HG03354 (cell line): Measurements from ENCODE around the gene OAT.

Source experiments
- ATAC-seq: cut with Tn5 transposase; IDR thresholded peaks from one replicate; pipeline ENCODE4 v1.9.1; 2021; ENCODE audit warnings: mild to moderate bottlenecking; ENCODE audit not compliant: unreplicated experiment, poor library complexity, severe bottlenecking

Gene OAT

DNA sequence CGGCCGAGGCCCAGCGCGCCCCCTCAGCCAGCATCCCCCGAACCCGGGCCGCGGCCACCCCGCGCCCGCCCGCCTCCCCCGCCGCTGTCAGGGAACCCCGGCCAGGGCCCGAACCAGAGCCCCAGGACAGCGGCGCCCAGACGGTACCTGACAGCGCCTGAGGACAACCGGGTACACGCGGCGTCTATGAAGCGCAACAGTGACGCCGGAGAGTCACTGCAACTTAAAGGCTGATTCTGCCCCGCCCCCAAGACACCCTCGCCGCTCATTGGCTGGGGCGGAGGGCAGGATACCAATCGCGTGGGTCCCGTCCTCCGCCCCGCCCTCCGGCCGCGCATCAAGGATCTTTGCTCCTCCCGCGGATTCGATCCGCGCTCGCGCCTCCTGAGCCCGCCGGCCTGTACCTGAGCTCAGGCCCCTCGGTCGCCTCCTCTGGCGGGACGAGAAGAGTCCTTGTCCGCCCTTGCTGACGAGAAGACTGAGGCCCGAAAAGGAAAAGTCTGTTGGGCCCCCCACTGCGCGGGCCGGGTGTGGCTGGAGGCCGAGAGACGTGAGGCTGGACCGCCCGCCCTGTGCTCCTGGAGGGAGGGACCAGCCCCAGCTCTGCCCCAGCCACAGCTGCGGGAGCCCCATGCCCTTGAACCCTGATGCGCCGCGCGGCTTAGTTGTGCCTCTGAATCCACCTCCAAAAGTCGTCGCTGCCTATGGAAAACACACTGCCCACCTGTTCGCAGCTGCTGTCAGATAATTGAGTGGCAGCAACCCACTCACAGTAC lies at the start of gene OAT:
Gene OAT (minus strand): TSS at position 198 of the 776 bp plus-strand sequence. CDS start 6,752 bp downstream, outside the sequence.
- peak; percentile 98 for ATAC-seq

DNA sequence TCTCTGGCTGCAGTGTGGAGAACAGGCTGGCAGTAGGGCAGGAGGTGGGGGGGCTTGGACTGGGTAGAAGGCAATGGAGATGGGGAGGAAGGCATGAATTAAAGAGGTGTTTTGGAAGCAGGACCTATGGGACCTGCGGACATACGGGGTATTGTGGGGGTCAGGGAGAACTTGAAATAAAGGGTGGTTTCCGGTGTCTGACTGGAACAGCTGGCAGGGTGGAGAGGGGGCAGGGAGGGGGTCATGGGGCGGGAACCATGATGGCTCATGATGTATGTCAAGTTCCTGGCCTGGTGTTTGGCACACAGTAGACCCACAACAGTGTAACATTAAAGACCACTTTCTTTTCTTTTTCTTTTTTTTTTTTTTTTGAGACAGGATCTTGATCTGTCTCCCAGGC lies 48.4 kb upstream of the OAT start:
- ATAC-seq, result no peak

DNA sequence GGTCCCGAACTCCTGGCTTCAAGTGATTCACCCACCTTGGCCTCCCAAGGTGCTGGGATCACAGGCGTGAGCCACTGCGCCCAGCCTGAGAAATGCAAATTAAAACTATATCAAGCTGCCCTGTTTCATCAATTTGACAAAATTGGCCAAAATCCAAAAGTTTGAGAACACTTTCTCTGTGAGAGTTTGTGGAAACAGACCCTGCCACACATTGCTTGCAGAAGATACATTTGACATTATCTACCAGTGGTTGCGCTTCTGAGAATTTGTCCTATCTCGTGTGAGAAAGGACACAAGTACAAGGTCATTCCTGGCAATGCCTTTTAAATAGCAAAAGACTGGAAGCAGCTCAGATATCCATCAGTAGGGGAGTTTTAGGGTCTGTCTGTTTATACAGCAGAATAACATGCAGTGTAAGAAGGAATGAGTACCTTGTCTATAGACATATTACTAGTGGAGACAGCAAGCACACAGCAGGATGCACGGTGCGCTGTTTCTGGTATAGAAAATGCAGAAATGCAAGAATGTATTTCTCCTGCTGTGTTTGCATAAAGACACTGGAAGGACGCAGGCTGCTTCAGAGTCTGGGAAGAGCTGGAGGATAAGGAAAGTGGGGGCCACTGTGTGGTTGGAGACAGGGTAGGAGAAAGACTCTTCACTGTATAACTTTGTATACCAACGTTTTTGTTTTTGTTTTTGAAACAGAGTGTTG lies 47.2 kb upstream of the OAT start:
- ATAC-seq, result no peak

DNA sequence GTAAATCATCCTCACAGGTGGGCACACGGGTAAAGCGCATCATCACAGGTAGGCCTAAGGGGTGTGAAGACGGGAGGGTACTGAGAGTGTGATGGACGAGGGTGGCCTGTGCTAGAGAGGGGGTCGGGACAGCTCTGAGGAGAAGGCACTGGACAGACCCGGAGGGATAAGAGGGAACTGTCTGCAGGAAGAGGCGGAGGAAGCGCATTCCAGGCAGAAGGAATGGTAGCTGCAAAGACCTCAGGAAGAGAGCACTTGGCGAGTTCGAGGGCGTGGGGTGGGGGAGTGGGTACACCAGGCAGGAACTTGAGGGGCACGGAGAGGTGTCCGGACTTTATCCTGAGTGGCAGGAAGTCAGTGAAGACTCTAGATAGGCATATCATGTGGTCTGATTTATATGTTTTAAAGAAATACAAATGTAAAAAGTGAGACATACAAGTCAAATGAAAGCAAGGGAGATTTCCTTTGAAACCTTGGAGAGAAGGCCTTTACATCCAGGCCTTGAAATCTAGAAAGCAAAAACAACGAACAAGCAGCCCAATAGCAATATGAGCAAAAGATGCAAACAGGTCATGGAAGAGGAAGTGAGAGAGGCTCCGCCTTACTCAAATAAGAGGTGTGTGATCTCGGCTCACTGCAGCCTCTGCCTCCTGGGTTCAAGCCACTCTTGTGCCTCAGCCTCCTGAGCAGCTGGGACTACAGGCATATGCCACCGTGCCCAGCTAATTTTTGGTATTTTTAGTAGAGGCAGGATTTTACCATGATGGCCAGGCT lies 46.5 kb upstream of the OAT start:
- peak; percentile 37 for ATAC-seq

DNA sequence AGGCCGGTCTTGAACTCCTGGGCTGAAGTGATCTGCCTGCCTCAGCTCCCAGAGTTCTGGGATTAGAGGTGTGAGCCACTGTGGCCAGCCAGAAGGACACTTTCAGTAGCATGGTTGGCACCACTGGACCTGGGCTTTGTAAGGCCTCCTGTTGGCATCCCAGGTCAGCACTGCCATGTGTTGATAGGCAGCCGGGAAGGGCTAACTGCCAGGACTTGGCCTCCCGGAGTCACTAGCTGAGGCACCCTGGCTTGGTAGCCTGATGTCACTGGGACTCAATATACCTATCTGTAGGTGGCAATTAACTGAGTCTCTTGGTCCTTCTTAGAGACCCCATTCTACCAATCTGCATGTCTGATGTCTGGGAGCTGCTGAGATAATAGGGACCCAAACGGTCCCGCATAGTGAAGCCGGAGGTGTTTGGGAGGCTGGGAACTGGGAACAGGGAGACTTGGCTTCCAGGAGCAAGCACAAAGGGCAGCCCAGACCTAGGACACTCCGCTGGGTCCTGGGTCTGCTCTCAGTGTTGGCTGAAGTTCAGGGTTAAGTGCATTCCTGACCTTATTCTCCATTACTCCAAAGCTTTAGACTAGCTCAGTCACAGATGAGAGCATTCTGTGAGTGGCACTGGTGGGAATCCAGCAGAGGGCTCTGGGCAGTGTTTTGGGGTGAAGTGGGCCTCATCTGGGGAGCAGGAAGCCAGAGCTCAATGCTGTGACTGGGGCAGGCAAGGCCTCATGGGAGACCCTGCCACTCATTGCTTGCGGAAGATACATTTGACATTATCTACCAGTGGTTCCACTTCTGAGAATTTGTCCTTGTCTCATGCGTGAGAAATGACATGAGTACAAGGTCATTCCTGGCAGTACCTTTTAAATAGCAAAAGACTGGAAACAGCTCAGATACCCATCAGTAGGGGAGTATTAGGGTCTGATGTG lies 45.6 kb upstream of the OAT start:
- ATAC-seq, result no peak

DNA sequence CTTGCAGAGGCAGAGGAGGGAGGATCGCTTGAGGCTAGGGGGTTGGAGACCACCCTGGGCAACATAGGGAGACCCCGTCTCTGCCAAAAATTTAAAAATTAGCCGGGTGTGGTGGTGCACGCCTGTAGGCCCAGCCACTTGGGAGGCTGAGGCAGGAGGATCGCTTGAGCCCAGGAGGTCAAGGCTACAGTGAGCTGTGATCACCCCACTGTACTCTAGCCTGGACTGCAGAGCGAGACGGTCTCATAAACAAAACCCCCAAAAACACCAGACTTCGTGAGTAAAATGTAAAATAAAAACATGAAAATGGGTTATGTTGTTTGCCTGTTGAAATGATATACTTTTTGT lies 43.6 kb upstream of the OAT start:
- ATAC-seq, result no peak

DNA sequence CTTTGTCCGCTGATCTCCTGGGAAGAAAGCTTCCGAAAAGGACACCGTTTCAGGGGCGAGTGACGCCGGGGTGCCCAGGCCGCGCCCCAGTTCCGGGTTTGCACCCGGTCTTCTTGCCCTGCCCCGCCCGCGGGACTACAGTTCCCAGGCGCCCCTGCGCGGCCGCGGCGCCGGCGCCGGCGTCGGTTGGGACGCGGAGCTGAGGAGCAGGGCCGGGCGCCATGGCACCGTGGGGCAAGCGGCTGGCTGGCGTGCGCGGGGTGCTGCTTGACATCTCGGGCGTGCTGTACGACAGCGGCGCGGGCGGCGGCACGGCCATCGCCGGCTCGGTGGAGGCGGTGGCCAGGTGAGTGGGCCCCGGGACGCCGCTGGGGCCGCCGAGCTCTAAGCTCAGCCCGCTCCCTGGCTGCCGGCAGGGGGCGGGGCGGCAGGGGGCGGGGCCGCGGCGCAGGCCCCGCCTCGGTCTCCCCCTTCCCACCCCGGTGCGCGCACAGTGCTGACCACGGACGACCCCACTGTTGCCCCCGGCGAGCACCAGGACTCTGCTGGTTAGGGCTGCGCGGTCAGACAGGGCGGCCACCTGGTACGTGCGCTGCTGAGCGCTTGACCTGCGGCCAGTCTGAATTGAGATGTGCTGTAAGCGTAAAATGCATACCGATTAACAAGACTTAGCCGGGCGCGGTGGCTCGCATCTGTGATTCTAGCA lies 43.1 kb upstream of the OAT start, which contains the start of gene LHPP:
Gene LHPP (plus strand): TSS at position 182 of the 706 bp plus-strand sequence. CDS start 40 bp downstream, at position 222.
- peak; percentile 97 for ATAC-seq

DNA sequence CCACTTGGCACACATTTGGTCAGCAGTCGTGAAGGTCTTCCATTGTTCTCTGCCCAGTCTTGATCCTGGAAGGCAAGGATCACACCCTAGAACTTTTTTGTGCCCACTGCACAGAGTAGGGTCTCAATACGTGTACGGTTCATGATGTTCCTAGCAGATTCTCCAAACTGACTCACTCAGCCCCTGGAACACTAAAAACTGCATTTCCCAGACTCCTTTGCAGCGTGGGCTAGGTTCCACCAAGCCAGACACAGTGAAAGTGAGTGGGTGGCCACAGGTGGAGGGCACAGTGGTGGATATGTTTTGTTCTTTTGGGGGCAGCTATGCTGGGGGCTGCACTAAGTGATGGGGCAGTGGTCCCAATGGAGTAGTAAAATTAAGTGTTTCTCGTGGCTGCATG lies 41.4 kb upstream of the OAT start:
- no peak for ATAC-seq

DNA sequence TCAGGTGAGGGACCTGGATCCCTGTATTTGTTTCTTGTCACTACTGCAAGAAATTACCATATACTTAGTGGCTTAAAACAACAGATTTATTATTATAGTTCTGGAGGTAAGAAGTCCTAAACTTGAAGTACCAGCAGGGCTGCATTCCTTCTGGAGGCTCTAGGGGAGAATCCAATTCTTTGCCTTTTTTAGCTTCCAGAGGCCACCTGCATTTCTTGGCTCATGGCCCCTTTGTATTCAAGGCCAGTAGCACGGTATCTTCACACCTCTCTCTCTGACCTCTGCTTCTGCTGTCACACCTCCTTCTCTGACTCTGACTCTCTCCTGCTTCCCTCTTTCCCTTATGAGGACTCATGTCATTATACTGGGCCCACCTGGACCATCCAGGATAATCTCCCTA lies 40.7 kb upstream of the OAT start:
- ATAC-seq, result no peak

DNA sequence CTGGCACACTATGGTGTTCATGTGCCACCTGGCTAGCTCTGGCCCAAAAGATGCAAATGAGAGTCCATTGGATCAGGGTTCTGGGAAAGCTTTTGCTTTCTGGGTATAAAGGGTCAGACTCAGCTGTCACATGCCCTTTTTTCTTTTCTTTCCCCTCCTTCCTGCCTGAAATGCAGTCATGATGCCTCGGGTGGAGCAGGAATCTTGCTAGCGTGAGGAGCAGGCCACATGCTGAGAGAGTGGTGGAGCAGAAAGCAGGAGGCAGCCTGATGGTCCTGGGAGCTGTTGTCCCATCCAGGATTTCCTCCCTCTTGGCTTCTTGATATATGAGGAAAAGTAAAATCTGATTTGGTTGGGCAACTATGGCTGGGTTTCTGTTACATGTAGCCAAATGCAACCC lies 40.2 kb upstream of the OAT start:
- no peak for ATAC-seq

DNA sequence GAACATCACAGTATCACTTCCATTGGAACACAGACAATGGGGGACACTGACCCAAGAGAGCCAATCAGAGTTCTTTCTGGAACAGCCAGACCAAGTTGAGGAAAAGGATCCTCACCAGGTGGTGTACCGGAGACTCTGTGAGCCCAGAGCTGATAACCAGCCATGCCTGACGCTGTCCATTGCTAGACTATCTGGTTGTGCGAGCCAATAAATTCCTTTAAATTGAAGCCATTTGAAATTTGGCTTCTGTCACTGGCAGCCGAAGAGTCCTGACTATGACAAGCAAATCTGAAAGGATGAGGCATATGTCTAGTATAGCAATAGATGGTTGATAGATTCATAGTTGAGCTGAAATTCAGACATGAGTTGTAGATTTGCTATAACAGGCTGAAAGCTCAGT lies 39.8 kb upstream of the OAT start:
- ATAC-seq, result no peak

DNA sequence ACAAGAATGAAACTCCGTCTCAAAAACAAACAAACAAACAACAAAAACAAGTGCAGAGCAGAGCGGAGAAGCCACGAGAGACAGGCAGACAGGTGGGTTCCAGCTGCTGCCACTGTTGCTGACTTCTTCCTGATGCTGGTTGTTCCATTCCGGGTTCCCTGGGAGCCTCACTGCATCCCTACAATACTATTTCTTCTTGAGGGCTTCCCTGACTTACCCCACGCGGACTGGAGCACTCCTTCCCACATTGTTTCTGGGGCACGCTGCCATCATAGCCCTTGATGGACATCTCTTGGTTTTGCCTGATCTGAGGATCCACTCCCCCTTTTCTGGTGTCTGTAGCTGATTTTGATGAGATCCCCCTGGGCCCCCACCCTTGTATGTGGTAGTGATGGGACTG lies 36.7 kb upstream of the OAT start:
- no peak for ATAC-seq

DNA sequence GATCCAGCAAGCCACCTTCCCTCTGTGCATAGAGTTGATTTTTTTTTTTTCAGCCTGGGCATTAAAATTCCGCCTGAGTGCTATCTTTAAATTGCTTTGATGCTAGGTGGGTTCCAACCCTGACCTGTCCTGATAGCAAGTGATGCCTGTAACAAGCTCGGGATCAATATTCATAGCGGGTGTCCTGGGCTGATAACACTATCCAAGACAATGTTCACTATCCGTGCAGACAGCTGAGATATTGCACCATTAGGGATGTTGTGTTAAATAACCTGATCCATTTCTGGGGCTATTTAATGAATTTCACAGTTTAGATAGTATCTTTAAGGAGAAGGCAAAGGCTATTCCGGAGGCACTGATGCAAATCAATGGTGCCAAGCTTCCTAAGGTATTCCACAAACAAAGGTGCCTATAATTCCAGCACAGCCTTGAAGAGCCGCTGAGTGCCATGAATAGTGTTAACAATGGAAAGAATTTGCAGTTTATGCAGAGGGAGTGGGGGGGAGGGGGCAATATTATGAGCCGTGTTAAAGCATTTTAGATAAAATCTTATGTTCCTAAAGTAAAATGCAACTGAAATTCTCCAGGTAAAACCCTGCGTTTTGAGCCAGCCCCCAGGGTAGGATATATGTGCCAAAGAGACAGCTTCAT lies 35.4 kb upstream of the OAT start:
- ATAC-seq, result no peak

DNA sequence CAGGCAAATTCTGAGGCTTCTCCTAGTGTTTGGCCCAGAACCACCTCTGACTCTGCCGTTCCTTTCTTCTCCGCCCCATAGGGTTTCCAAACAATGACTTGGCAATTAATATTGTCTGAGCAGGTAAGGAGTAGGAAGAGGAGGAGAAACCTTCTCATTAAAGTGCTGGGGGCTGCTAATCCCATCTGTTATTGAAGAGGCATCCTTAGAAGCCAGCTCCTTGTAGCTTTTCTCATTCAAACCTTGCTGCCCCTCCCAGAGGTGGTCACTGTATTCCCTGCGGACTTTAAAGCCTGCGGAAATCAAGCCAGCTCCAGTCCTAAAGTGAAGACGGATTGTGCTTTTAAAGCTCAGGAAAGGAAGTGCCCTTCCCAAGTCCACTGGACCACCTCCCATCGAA lies 32.6 kb upstream of the OAT start:
- no peak for ATAC-seq

DNA sequence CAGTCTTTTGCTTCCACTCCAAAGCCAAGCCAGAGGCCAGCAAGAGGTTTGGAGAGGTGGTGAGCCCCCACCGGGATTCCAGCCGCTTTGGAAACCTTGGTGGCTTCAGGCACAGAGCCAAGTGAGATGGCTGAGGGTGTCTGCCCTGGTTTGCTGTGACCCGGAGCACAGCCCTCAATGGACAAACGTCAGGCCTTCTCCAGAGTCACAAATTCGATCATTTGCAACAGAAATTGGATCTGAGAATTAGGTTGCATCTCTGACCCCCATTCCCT lies 32.0 kb upstream of the OAT start:
- no peak for ATAC-seq

DNA sequence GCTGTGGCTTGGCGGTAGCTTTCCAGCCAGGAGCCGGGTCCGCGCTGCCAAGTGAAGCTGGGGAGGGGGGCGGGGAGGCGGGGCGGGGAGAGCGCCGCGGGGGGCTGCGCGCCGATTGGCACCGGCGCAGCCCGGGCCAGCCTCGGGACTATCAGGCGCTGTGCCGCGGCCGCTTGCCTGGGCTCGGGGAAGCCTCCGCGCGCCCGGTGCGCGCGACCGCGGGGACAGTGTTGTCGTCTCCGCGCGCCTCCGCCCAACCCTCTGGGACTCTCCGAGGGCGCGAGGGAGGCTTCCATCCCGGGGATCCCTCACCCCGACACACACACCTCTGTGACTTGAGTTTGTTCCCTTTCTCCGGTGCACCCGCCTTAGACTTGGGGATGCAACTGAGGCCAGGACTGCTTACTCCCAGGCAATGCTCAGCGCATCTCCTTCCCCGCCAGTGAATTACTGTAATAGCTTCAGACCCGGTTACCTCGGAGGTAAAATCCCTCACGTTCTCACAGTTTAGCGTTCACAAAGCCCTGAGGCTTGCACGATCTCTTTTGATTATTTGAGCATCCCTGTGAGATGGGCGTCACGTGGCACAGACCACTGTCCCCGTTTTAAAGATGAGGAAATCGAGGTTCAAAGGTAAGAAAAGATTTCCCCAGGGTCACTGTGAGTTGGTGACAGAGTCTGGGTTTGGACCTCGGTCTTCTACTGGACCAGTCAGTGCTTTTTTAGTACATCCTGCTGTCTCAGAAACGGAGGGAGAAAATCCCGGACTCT lies 31.5 kb upstream of the OAT start, which contains the start of gene NKX1-2:
Gene NKX1-2 (minus strand): TSS at position 24 of the 771 bp plus-strand sequence. CDS start 92 bp downstream, outside the sequence.
- ATAC-seq, result no peak

DNA sequence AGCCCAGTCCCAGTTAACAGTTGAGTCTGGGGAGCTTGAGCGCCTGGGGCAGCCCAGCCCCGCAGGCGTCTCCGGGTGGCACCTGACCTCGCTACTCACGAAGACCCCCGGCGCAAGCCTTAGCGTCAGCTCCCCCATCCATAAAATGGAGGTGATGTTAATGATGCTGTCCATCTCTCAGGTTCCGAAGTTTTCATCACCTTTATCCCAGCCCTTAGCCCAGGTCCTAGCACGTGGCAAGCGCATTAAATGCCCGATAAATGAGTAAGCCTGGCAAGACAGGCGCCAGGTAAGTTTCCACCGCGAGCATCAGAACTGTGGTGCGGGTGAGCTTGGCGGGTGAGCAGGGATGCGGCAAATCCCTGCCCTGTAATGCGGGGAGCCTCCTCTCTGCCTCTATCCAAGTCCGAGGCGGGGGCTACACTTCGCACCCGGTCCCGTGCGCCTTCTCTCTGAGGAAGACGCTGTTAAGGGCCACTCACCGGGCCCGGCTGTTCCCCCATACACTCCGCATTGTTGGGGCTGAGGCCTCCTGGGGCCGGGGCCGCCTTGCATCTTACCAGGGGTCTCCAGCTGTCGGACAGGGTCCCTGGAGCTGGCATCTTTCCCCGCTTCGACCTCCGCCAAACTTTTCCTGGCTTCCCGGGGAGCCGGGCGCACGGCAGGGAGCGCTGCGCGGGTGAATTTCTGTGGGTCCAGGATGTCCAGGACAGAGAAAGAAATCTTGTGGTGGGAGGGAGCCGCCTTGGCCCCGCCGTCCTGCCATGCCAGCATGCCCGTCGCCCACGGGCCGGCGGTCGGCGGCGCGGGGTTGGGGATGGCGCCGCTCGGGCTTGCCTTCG lies 30.7 kb upstream of the OAT start:
- no peak for ATAC-seq
